Stimulated activated CD4-positive, alpha-beta T cell treated with anti-CD3 and anti-CD28 coated beads, Interleukin-2, amount 100 ng/mL, for 48 hours (primary cell): ENCODE results near the gene RBL1.
"Not testable (repeated sequence)": the region's sequence is repeated elsewhere in the genome, so short reads cannot be mapped to it uniquely, and the experiment has no call there.

ENCODE experiments used
- DNase-seq, 2 donors: peaks; one replicate each; pipeline ENCODE4 v3.0.0-alpha.2; 2020

Gene RBL1

GRCh38 chr20:37075932-37076685, 19.7 kb downstream of the RBL1 start:
- DNase-seq: no peak

- DNase-seq: no peak
Measured at GRCh38 chr20:37072293-37073196, 23.3 kb downstream of the RBL1 start.

GRCh38 chr20:37071481-37071911, 24.3 kb downstream of the RBL1 start:
- peak; percentile 7 to 12 for DNase-seq

- DNase-seq: not testable (repeated sequence)
Measured at GRCh38 chr20:37069563-37069962, 26.2 kb downstream of the RBL1 start.

- no peak for DNase-seq
Measured at GRCh38 chr20:37066168-37066567, 29.6 kb downstream of the RBL1 start.

GRCh38 chr20:37055276-37055675, 40.5 kb downstream of the RBL1 start:
- DNase-seq: no peak

- DNase-seq: no peak
Measured at GRCh38 chr20:37053230-37053950, 42.4 kb downstream of the RBL1 start.

GRCh38 chr20:37042986-37043972, 52.5 kb downstream of the RBL1 start:
- DNase-seq: no peak

GRCh38 chr20:37039366-37039765, 56.4 kb downstream of the RBL1 start:
- not testable (repeated sequence) for DNase-seq

GRCh38 chr20:37032077-37032476, 63.7 kb downstream of the RBL1 start:
- no peak for DNase-seq

- no peak for DNase-seq
Measured at GRCh38 chr20:37020636-37021035, 75.2 kb downstream of the RBL1 start.

- not testable (repeated sequence) for DNase-seq
Measured at GRCh38 chr20:37012631-37013030, 83.2 kb downstream of the RBL1 start.

GRCh38 chr20:37011858-37012257, 83.9 kb downstream of the RBL1 start:
- not testable (repeated sequence) for DNase-seq

- DNase-seq: no peak
Measured at GRCh38 chr20:37011147-37011546, 84.7 kb downstream of the RBL1 start.

- no peak for DNase-seq
Measured at GRCh38 chr20:37007898-37008649, 87.7 kb downstream of the RBL1 start.

- not testable (repeated sequence) for DNase-seq
Measured at GRCh38 chr20:37005062-37005942, 90.5 kb downstream of the RBL1 start.

- DNase-seq: not testable (repeated sequence)
Measured at GRCh38 chr20:37001634-37002033, 94.2 kb downstream of the RBL1 start.

GRCh38 chr20:37000171-37000570, 95.6 kb downstream of the RBL1 start:
- DNase-seq: not testable (repeated sequence)

GRCh38 chr20:36998652-36999051, 97.1 kb downstream of the RBL1 start:
- no peak for DNase-seq

GRCh38 chr20:36997121-36997520, 98.7 kb downstream of the RBL1 start:
- no peak for DNase-seq
